B cell (primary cell): ENCODE results near the gene ARHGEF6. TPM values are rescaled to one million over a fixed set of nuclear protein-coding genes. Genes with fewer than 3 reads are reported as not detected.

Experiments used
- ATAC-seq: fragments of 200-7000 bp; cut with Tn5 transposase; one replicate; pipeline ENCODE4 v1.10.0; 2021; ENCODE audit warnings: low read depth, mild to moderate bottlenecking, moderate number of reproducible peaks, moderate library complexity
- CTCF ChIA-PET: fragments of 350-600 bp; sonication (Branson Sonifier 250); formaldehyde crosslinking; loops from one replicate; lab custom pipeline; 2021; ENCODE audit warnings: antibody characterized with exemption, inconsistent platforms; lab: Charles Lee
- POLR2A ChIA-PET: fragments of 350-600 bp; sonication (Branson Sonifier 250); formaldehyde crosslinking; loops from one replicate; lab custom pipeline; 2021; ENCODE audit warnings: antibody characterized with exemption; lab: Charles Lee
- DNase-seq: peaks from one replicate; pipeline ENCODE4 v3.0.0; 2013
- H2AFZ ChIP-seq: 2 replicates; pipeline ENCODE4 v1.6.1; 2012; ENCODE audit warnings: mild to moderate bottlenecking, low read depth, low read length; ENCODE audit not compliant: insufficient read depth, poor library complexity, severe bottlenecking
- H3K27ac ChIP-seq, 2 donors: 1 replicate in 1 of 2; 2 replicates in 1 of 2; pipeline ENCODE4 v1.5.1; 2012 to 2013; ENCODE audit warnings: low read length in 2 of 2, mild to moderate bottlenecking in 2 of 2, moderate library complexity in 1 of 2
- H3K27me3 ChIP-seq, 4 experiments: fragments of 200-600 bp in 1 of 4; sonication (generic) in 1 of 4; replicated peaks in 1 of 4; 1 replicate in 2 of 4; 2 replicates in 2 of 4; pipeline versions ENCODE4 v1.6.1 to v1.7.0; 2013 to 2016; ENCODE audit warnings: low read length in 3 of 4, mild to moderate bottlenecking in 2 of 4, mixed read lengths in 1 of 4, moderate library complexity in 1 of 4; ENCODE audit not compliant: insufficient read depth in 4 of 4, control insufficient read depth in 3 of 4; ENCODE audit errors: control extremely low read depth in 1 of 4
- H3K36me3 ChIP-seq, 2 experiments: replicated peaks in 1 of 2; 1 replicate in 1 of 2; 2 replicates in 1 of 2; pipeline versions ENCODE4 v1.6.1 to v1.7.1; 2013; ENCODE audit warnings: low read length in 1 of 2; ENCODE audit not compliant: insufficient read depth in 2 of 2, control insufficient read depth in 1 of 2; ENCODE audit errors: control extremely low read depth in 1 of 2, extremely low read depth in 1 of 2
- H3K4me1 ChIP-seq, 2 donors: fragments of 200-600 bp in 1 of 2; sonication (generic) in 1 of 2; 1 replicate in 1 of 2; 2 replicates in 1 of 2; pipeline versions ENCODE4 v1.5.1 to v1.6.1; 2013 to 2017; ENCODE audit warnings: low read length in 2 of 2; ENCODE audit not compliant: control insufficient read depth in 2 of 2, insufficient read depth in 2 of 2
- H3K4me2 ChIP-seq: replicated peaks from 2 replicates; pipeline ENCODE3; 2012; ENCODE audit warnings: mild to moderate bottlenecking, low read depth, low read length; ENCODE audit not compliant: poor library complexity, severe bottlenecking
- H3K4me3 ChIP-seq, 5 experiments: fragments of 200-600 bp in 1 of 5; sonication (generic) in 1 of 5; 1 replicate in 3 of 5; 2 replicates in 2 of 5; pipeline versions ENCODE4 v1.5.1 to v1.7.0; 2011 to 2016; ENCODE audit warnings: low read length in 4 of 5, mild to moderate bottlenecking in 4 of 5, low read depth in 2 of 5, control low read depth in 1 of 5, moderate library complexity in 1 of 5; ENCODE audit not compliant: insufficient read depth in 1 of 5; ENCODE audit errors: control extremely low read depth in 1 of 5, extremely low read depth in 1 of 5
- H3K79me2 ChIP-seq: fragments of 200-600 bp; sonication (generic); one replicate; pipeline ENCODE4 v1.6.0; 2016; ENCODE audit warnings: low read length; ENCODE audit not compliant: control insufficient read depth, insufficient read depth
- H3K9ac ChIP-seq: fragments of 200-600 bp; sonication (generic); 2 replicates; pipeline ENCODE4 v1.6.1; 2017; ENCODE audit warnings: mild to moderate bottlenecking, low read length, moderate library complexity
- H3K9me3 ChIP-seq, 3 donors: one replicate each; pipeline versions ENCODE4 v1.6.1 to v1.7.1; 2013; ENCODE audit warnings: low read length in 2 of 3; ENCODE audit not compliant: control insufficient read depth in 2 of 3, insufficient read depth in 1 of 3; ENCODE audit errors: control extremely low read depth in 1 of 3
- H4K20me1 ChIP-seq: 2 replicates; pipeline ENCODE4 v1.6.0; 2012; ENCODE audit warnings: mild to moderate bottlenecking, low read length; ENCODE audit not compliant: insufficient read depth, control insufficient read depth, poor library complexity, severe bottlenecking
- H3K27ac Mint-ChIP-seq: one replicate; pipeline ENCODE4 v1.8.0; 2021; ENCODE audit warnings: mixed read lengths
- H3K27me3 Mint-ChIP-seq: one replicate; pipeline ENCODE4 v1.8.0; 2021; ENCODE audit warnings: mixed read lengths
- H3K4me1 Mint-ChIP-seq: one replicate; pipeline ENCODE4 v1.8.0; 2021; ENCODE audit warnings: mixed read lengths
- H3K4me3 Mint-ChIP-seq: one replicate; pipeline ENCODE4 v1.8.0; 2021; ENCODE audit warnings: mixed read lengths
- H3K9me3 Mint-ChIP-seq: one replicate; pipeline ENCODE4 v1.8.0; 2022; ENCODE audit warnings: mixed read lengths; ENCODE audit not compliant: insufficient read depth
- CTCF ChIP-seq: fragments of 200-600 bp; IDR thresholded peaks from one replicate; pipeline ENCODE4 v1.8.0; 2022; ENCODE audit warnings: antibody characterized with exemption, mild to moderate bottlenecking
- EZH2 ChIP-seq: IDR thresholded peaks from 2 replicates; pipeline ENCODE4 v1.6.1; 2012; ENCODE audit warnings: borderline replicate concordance, low read depth, mild to moderate bottlenecking, moderate library complexity, low read length; ENCODE audit not compliant: insufficient read depth, poor library complexity, severe bottlenecking
- WGBS: methylation state at CpG from one replicate; pipeline ENCODE4 v1.1.5; 2013; ENCODE audit warnings: missing lambda C conversion rate; ENCODE audit not compliant: insufficient coverage; 5-methylcytosine and 5-hydroxymethylcytosine counted together
- intact Hi-C: fragments of 100-400 bp; cut with micrococcal nuclease; formaldehyde crosslinking; loops from one replicate; pipeline ENCODE4 v1.10.0; 2022
- polyA plus RNA-seq: library from polyadenylated mRNA; depleted of rRNA; stranded (reverse); fragments of >200 nt; gene quantifications from 2 replicates; pipeline ENCODE4 v1.2.3, GENCODE V29; 2012
- total RNA-seq, 2 donors: library from RNA; stranded (reverse); fragments of 120-200 nt in 1 of 2; gene quantifications; 1 replicate in 1 of 2; 2 replicates in 1 of 2; pipeline versions ENCODE4 v1.2.3 to v1.2.4, GENCODE V29; 2013 to 2022

ARHGEF6 gene
- total and polyA plus RNA-seq, 2 donors (not counting 1 experiment from before 2014, with no cell fraction given) = 29.6 to 43.4 TPM

- peak; percentile 74 for ATAC-seq
- DNase-seq = peak; percentile 47
- Histone ChIP-seq H2AFZ (peak overlapping the region; percentile 24), H3K9me3 (no peaks in the 10 kb centered on the region), H4K20me1 (no peaks in the 10 kb centered on the region), H3K27ac (peak overlapping the region; percentile 69 to 84), H3K79me2 (peaks cover 19% of the 10 kb centered on the region), H3K4me1 (peaks cover 60 to 76% of the 10 kb centered on the region in 2 donors), H3K9ac (no peak overlapping the region), H3K4me3 (no peak overlapping the region), H3K4me2 (peak overlapping the region; percentile 53), H3K27me3 (no peaks in the 10 kb centered on the region), H3K36me3 (peaks cover 0 to 13% of the 10 kb centered on the region in 2 experiments)
- ChIA-PET POLR2A (interaction anchor here (1.3 to 1.5 kb wide), 2 partner anchors 19 to 133 kb away, joined by 5 to 15 read pairs; partner anchors contain the start of gene RBMX), CTCF (interaction anchor here (0.6 to 2.9 kb wide), 7 partner anchors 10 to 178 kb away, joined by 3 to 27 read pairs (median 4); no protein-coding TSS in a partner anchor)
- Mint-ChIP-seq H3K27ac (peak overlapping the region; percentile 97), H3K4me3 (peak overlapping the region; percentile 72), H3K27me3 (no peaks in the 10 kb centered on the region), H3K9me3 (no peaks in the 10 kb centered on the region), H3K4me1 (peaks cover 75% of the 10 kb centered on the region)
- TF ChIP-seq EZH2 (no peak), CTCF (no peak)
- intact Hi-C loops = loop anchor here (1.0 to 5.0 kb wide), 3 partner anchors 20 to 35 kb away; partner anchors contain the start of gene ARHGEF6
- WGBS = no CpG with 5 or more reads among the region's 8 CpGs
These were observed 33.4 kb downstream of the ARHGEF6 start for GRCh38 chrX:136747003-136747986.
